ENCODE results near the gene THRA.

DNA sequence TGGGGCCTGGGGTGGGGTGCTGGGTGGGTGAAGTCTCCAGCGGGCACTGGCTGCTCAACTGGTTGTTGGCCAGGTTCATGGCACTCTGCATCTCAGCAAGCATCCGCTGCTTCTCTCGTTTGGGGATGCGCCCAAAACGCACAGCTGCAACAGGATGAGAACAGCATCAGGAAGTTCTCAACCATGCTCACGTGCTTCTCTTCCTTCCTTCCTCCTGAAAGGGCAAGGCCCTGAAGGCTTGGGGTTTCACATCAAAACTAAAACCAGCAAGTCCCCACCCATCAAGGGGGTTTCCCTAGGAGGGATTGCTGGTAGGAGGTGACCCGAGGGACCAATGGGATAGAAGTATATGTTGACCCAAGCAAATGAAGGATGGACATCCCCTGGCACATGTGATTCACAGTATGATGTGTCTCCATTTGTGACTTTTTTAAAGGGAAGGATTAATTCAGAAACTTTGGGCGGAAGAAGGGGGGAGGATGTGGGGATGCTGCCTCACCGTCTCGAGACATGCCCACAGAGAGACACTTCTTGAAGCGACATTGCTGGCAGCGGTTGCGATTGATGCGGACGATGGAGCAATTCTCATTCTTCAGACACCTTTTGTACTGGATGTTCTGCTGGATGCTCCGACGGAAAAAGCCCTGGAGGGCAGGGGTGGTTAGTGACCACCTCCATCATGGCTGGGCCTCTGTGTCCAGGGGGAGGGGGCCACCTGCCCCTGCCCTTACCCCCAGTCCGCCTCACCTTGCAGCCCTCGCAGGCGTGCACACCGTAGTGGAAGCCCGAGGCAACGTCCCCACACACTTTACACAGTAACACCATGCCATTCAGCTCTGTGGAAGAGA lies 33.4 kb downstream of the THRA start:
- TF ChIP-seq, protein P1, sequence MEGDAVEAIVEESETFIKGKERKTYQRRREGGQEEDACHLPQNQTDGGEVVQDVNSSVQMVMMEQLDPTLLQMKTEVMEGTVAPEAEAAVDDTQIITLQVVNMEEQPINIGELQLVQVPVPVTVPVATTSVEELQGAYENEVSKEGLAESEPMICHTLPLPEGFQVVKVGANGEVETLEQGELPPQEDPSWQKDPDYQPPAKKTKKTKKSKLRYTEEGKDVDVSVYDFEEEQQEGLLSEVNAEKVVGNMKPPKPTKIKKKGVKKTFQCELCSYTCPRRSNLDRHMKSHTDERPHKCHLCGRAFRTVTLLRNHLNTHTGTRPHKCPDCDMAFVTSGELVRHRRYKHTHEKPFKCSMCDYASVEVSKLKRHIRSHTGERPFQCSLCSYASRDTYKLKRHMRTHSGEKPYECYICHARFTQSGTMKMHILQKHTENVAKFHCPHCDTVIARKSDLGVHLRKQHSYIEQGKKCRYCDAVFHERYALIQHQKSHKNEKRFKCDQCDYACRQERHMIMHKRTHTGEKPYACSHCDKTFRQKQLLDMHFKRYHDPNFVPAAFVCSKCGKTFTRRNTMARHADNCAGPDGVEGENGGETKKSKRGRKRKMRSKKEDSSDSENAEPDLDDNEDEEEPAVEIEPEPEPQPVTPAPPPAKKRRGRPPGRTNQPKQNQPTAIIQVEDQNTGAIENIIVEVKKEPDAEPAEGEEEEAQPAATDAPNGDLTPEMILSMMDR (IDR thresholded peaks at IDR 0.05; ENCODE audit: low read depth, low read length, poor library complexity, severe bottlenecking): no peak
- TF ChIP-seq EZH2phosphoT487 (IDR thresholded peaks at IDR 0.05; ENCODE audit: borderline replicate concordance, low read length): no peak

Measured in DOHH2 (cell line).